ENCODE data around the gene IQCM. TPM values are rescaled to one million over a fixed set of nuclear protein-coding genes. Genes with fewer than 3 reads are reported as not detected.

IQCM gene
- total RNA-seq, 1 experiment from 2014 or later = not detected

GRCh38 chr4:149794352-149794751 is 21.3 kb downstream of the IQCM start:
- POLR2A ChIA-PET = no interaction called here
- no peak for TF ChIP-seq CTCF (IDR thresholded peaks at IDR 0.05; ENCODE audit: insufficient read depth in 1 of 2, low read depth in 1 of 2, low read length in 1 of 2, severe bottlenecking in 1 of 2, unreplicated experiment in 1 of 2)
- intact Hi-C loops (cut with micrococcal nuclease; ENCODE audit: unreplicated experiment) = no loop called here
- H3K9me3 Mint-ChIP-seq (ENCODE audit: unreplicated experiment) = no peaks in the 10 kb centered on the region
- Histone ChIP-seq H3K9me3 (no peaks in the 10 kb centered on the region), H3K27me3 (replicated peaks; ENCODE audit: control insufficient read depth, insufficient read depth, low read length) (no peaks in the 10 kb centered on the region), H3K4me3 (ENCODE audit: low read depth, low read length) (no peak overlapping the region), H3K36me3 (ENCODE audit: control insufficient read depth, insufficient read depth, low read length) (no peaks in the 10 kb centered on the region), H3K4me1 (no peaks in the 10 kb centered on the region)
- CTCF ChIA-PET = no interaction called here
- peaks cover 6% of the 10 kb centered on the region for H3K27me3 Mint-ChIP-seq (ENCODE audit: insufficient read depth, unreplicated experiment)
- BruUV-seq (replicated peaks) = no TSS peak
- no peak overlapping the region for H3K27ac Mint-ChIP-seq (ENCODE audit: unreplicated experiment)
- no peak for DNase-seq
- no peak overlapping the region for H3K4me3 Mint-ChIP-seq (ENCODE audit: unreplicated experiment)
- no peaks in the 10 kb centered on the region for H3K36me3 Mint-ChIP-seq (ENCODE audit: insufficient read depth, unreplicated experiment)
- no peaks in the 10 kb centered on the region for H3K4me1 Mint-ChIP-seq (ENCODE audit: low read depth, unreplicated experiment)

- CTCF ChIA-PET = no interaction called here
- intact Hi-C loops (cut with micrococcal nuclease; ENCODE audit: unreplicated experiment) = no loop called here
- no peak overlapping the region for H3K27ac Mint-ChIP-seq (ENCODE audit: unreplicated experiment)
- no peaks in the 10 kb centered on the region for H3K36me3 ChIP-seq (ENCODE audit: control insufficient read depth, insufficient read depth, low read length)
- no peaks in the 10 kb centered on the region for H3K27me3 ChIP-seq (replicated peaks; ENCODE audit: control insufficient read depth, insufficient read depth, low read length)
- H3K4me1 ChIP-seq = no peaks in the 10 kb centered on the region
- H3K4me3 ChIP-seq (ENCODE audit: low read depth, low read length) = no peak overlapping the region
- peaks cover 6% of the 10 kb centered on the region for H3K27me3 Mint-ChIP-seq (ENCODE audit: insufficient read depth, unreplicated experiment)
- no peaks in the 10 kb centered on the region for H3K4me1 Mint-ChIP-seq (ENCODE audit: low read depth, unreplicated experiment)
- DNase-seq = no peak
- H3K9me3 ChIP-seq = no peaks in the 10 kb centered on the region
- TF ChIP-seq CTCF (IDR thresholded peaks at IDR 0.05; ENCODE audit: insufficient read depth in 1 of 2, low read depth in 1 of 2, low read length in 1 of 2, severe bottlenecking in 1 of 2, unreplicated experiment in 1 of 2) = no peak
- BruUV-seq (replicated peaks) = no TSS peak
- H3K36me3 Mint-ChIP-seq (ENCODE audit: insufficient read depth, unreplicated experiment) = no peaks in the 10 kb centered on the region
- POLR2A ChIA-PET = no interaction called here
- H3K9me3 Mint-ChIP-seq (ENCODE audit: unreplicated experiment) = no peaks in the 10 kb centered on the region
- no peak overlapping the region for H3K4me3 Mint-ChIP-seq (ENCODE audit: unreplicated experiment)
These were observed 22.2 kb downstream of the IQCM start for GRCh38 chr4:149793459-149793858.

GRCh38 chr4:149791851-149792250 is 23.8 kb downstream of the IQCM start:
- H3K4me3 Mint-ChIP-seq (ENCODE audit: unreplicated experiment) = no peak overlapping the region
- peaks cover 3% of the 10 kb centered on the region for H3K27me3 Mint-ChIP-seq (ENCODE audit: insufficient read depth, unreplicated experiment)
- Histone ChIP-seq H3K36me3 (ENCODE audit: control insufficient read depth, insufficient read depth, low read length) (no peaks in the 10 kb centered on the region), H3K4me1 (no peaks in the 10 kb centered on the region), H3K4me3 (ENCODE audit: low read depth, low read length) (no peak overlapping the region), H3K9me3 (no peaks in the 10 kb centered on the region), H3K27me3 (replicated peaks; ENCODE audit: control insufficient read depth, insufficient read depth, low read length) (no peaks in the 10 kb centered on the region)
- ChIA-PET CTCF (no interaction called here), POLR2A (no interaction called here)
- no peaks in the 10 kb centered on the region for H3K36me3 Mint-ChIP-seq (ENCODE audit: insufficient read depth, unreplicated experiment)
- BruUV-seq (replicated peaks) = no TSS peak
- H3K9me3 Mint-ChIP-seq (ENCODE audit: unreplicated experiment) = no peaks in the 10 kb centered on the region
- no peak overlapping the region for H3K27ac Mint-ChIP-seq (ENCODE audit: unreplicated experiment)
- no peaks in the 10 kb centered on the region for H3K4me1 Mint-ChIP-seq (ENCODE audit: low read depth, unreplicated experiment)
- intact Hi-C loops (cut with micrococcal nuclease; ENCODE audit: unreplicated experiment) = no loop called here
- DNase-seq = no peak
- TF ChIP-seq CTCF (IDR thresholded peaks at IDR 0.05; ENCODE audit: insufficient read depth in 1 of 2, low read depth in 1 of 2, low read length in 1 of 2, severe bottlenecking in 1 of 2, unreplicated experiment in 1 of 2) = no peak

All from Caco-2 (cell line).